Skin epidermis (tissue), 12 donors: ENCODE data around the gene ARHGEF4.

Experiments used
- H3K27ac ChIP-seq, 21 experiments: fragments of 200-600 bp; sonication (generic) in 11 of 21; one replicate each; pipeline ENCODE4 v1.5.0; 2020; ENCODE audit warnings: mild to moderate bottlenecking in 3 of 21, inconsistent platforms in 2 of 21, moderate library complexity in 2 of 21
- H3K4me3 ChIP-seq, 7 experiments: fragments of 200-600 bp; sonication (generic) in 2 of 7; one replicate each; pipeline ENCODE4 v1.5.0; 2020; ENCODE audit warnings: inconsistent platforms in 2 of 7, mild to moderate bottlenecking in 2 of 7, moderate library complexity in 1 of 7

ARHGEF4 gene

GRCh38 chr2:131039908-131040660 is 203.4 kb downstream of the ARHGEF4 start:
- Histone ChIP-seq H3K4me3 (peak overlapping the region in 1 of 7 experiments; percentile 7), H3K27ac (peak overlapping the region in 1 of 21 experiments; percentile 58)

DNA sequence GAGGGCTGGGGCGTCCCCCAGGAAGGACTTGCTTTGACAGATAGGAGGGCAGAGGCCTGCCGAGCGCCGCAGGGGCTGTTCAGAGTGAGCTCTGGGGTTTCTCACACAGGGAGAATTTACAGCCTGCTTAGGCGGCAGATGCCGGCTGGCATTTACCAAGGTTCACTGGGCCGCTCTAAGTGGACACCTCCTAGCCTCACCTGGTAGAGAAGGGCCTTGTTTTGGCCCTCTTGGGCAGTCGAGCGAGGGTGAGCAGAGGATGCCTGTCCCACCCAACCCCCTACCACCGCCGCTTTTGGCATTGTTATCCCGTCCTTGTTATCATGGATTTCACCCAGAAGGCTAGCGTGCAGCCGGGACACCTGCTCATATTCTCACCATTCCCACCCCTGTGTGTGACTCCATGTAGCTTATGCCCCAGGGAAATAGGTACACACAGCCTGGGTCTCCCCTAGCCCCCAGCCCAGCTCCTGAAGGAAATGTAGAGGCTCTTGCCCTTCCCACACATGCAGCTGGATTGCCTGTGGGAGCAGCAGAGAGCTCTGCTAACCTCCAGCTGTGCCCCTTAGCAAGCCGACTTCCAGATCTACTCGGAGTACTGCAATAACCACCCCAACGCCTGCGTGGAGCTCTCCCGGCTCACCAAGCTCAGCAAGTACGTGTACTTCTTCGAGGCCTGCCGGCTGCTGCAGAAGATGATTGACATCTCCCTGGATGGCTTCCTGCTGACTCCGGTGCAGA is 204.1 kb downstream of the ARHGEF4 start:
- Histone ChIP-seq H3K4me3 (no peak overlapping the region), H3K27ac (peak overlapping the region in 1 of 21 experiments; percentile 58)

DNA sequence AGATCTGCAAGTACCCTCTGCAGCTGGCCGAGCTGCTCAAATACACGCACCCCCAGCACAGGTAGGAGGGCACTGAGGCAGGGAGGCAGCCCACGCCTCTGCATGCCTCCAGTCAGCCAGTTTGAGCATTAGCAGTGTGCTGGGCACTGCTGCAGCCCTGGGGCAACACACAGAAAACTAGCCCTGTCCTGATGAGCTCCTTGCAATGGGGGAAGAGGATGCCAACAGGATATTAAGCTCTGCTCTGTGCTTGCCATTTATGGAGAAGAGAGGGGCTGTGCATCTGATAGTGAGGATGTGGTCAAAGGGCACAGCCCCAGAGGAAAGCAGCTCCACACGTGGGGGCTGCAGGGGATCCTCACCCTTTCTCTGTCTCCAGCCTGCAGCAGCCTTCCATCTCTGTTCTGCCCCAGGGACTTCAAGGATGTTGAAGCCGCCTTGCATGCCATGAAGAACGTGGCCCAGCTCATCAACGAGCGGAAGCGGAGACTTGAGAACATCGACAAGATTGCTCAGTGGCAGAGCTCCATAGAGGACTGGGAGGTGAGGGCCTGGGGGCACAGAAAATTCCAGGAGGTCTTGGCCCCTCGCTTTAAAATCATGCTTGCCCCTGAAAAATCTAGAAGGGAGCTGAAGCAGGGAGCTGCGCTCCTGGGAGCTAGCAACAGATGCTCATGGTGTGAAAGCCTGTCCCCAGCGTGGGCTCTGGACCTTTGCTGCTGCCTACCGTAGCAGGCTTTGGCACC is 204.9 kb downstream of the ARHGEF4 start:
- no peak overlapping the region for H3K4me3 ChIP-seq
- H3K27ac ChIP-seq, result peak overlapping the region in 1 of 21 experiments; percentile 58

GRCh38 chr2:131042148-131042775 is 205.5 kb downstream of the ARHGEF4 start:
- H3K4me3 ChIP-seq, result no peak overlapping the region
- H3K27ac ChIP-seq, result peak overlapping the region in 1 of 21 experiments; percentile 36

- Histone ChIP-seq H3K4me3 (no peak overlapping the region), H3K27ac (no peak overlapping the region)
Measured at GRCh38 chr2:131043199-131044074, 206.7 kb downstream of the ARHGEF4 start.

GRCh38 chr2:131044075-131044756 is 207.5 kb downstream of the ARHGEF4 start:
- H3K27ac ChIP-seq, result no peak overlapping the region
- H3K4me3 ChIP-seq, result no peak overlapping the region

DNA sequence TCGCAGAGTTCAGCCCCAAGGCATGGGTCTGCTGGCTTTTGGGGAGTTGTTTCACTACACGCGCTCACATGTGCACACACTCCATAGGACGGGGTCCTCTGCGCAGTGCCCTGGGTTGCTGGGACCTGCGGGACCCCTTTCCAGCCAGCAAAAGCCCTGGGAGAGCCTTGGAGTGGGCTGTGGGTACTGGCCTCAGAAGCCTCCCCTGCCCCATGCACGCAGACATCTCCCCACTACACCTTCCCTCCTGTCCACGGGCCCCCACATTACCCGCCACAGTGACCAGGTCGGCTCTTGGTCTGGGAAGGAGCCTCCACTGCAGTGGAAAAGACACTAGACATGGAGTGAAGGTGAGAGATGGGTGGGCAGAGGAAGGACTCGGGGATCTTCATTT is 208.0 kb downstream of the ARHGEF4 start:
- H3K27ac ChIP-seq, result no peak overlapping the region

DNA sequence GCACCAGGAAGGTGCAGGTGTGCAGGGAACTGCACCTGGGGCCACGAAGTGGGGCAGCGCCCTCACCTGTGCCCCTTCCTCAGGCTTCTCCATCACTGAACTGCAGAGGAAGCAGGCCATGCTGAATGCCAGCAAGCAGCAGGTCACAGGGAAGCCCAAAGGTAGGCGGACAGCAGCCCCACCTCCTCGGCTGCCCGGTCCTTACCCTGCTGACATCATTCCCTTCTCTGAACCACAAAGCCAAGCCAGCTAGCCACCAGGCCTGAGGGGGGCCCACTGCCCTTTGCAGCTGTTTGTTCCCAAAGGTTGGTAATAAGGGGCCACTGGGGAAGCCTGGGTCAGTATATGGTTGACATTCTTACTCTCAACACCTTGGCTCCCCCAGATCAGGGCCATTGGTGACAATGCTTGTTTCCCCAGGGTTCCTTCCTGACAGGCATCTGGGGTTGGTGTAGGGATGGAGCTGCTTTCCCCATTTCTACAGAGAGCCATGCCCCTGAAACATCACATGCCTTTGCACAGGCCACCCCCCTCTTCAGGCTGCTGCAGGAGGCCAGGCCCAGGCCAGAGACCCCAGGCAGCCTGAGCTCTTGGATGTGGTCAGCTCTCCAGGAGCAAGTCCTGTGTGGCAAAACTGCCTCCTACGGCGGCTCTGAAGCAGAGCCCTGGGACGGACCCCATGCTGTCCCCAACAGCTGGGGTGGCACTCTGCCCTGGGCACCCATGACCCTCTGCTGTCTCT is 208.7 kb downstream of the ARHGEF4 start:
- Histone ChIP-seq H3K4me3 (no peak overlapping the region), H3K27ac (no peak overlapping the region)

More for the DNA sequence above, 208.0 kb downstream of the ARHGEF4 start:
- H3K4me3 ChIP-seq, result no peak overlapping the region

GRCh38 chr2:131046028-131046917 is 209.6 kb downstream of the ARHGEF4 start:
- H3K27ac ChIP-seq, result no peak overlapping the region
- no peak overlapping the region for H3K4me3 ChIP-seq

- Histone ChIP-seq H3K4me3 (no peak overlapping the region), H3K27ac (peak overlapping the region in 1 of 21 experiments; percentile 15)
Measured at GRCh38 chr2:131046918-131047652, 210.4 kb downstream of the ARHGEF4 start.

DNA sequence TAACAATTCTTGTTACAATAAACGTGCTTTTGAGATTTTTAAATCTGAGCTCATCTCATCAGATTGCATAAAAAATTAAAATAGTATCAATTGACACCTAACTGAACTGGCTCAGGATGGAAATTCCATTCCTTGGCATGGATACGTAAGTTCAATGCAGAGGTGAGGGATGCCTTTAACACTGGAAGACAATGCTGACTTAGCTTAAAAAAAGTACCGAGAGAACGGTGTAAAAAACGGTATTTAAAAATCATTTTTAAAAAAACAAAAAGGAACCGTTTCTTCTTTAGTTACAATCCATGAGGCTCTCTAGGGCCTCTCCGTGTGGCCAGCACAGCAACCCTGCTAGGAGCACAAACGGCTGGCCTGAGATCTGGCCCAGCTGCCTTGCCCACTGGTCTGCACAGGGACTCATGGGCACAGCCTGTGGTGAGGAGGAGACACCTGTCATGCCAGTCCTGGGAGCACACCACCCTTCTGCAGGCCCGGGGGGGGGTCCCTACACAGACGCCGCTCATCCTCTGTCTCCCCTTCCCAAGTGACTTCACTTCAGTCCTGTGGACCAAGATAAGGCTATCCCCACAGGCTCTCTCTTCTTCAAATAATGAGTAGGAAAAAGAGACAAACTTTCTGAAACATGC is 211.3 kb downstream of the ARHGEF4 start:
- Histone ChIP-seq H3K4me3 (no peak overlapping the region), H3K27ac (no peak overlapping the region)

DNA sequence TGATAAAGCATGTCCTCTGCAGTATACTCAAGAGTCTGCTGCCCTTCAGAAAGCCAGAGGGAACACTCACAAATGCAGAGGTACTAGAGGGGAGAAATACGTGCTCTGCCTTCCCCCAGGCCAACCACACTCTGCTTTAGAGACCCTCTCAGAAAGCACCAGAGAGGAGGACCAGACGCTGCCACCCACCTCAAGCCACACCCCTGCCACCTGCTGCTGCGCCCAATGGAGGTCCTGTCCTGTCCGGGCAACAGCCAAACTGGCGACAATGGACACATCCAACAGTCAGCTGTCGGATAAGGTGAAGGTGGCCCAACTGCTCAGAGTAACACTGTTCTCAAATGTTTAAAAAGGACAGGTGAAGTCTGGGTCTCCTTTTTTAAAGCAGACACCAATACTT is 211.9 kb downstream of the ARHGEF4 start:
- no peak overlapping the region for H3K27ac ChIP-seq

GRCh38 chr2:131049150-131049718 is 212.5 kb downstream of the ARHGEF4 start:
- no peak overlapping the region for H3K27ac ChIP-seq
- no peak overlapping the region for H3K4me3 ChIP-seq

More for the DNA sequence above, 211.9 kb downstream of the ARHGEF4 start:
- H3K4me3 ChIP-seq, result no peak overlapping the region

DNA sequence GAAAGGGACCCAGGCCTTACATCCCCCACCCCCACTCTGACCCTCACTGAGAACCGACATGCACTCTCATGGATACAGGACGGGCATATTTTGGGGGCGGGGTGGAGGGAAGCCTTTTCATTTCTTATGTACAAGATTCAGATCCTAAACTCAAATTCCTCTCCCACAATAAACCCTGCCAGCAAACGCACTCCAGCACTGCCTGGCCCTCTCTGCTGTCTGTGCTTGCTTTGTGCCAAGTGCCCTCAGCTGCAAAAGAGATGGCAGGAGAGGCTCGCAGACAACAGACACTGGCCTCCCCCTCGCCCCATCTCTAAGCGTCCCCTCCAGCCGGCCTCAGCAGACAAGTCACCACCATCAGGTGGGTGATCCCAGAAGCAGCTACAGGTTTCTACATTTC is 214.2 kb downstream of the ARHGEF4 start:
- Histone ChIP-seq H3K27ac (no peak overlapping the region), H3K4me3 (no peak overlapping the region)

GRCh38 chr2:131052741-131053263 is 216.1 kb downstream of the ARHGEF4 start:
- no peak overlapping the region for H3K27ac ChIP-seq
- H3K4me3 ChIP-seq, result no peak overlapping the region
